AG04449 (cell line): Measurements from ENCODE around the gene SLC28A2.

Source experiments
- CTCF ChIA-PET: fragments of 350-600 bp; formaldehyde crosslinking; extraction: SDS; loops from one replicate; lab custom pipeline; 2021; ENCODE audit warnings: antibody characterized with exemption; lab: Yijun Ruan, JAX
- POLR2A ChIA-PET: fragments of 400-600, 350-600 bp; formaldehyde crosslinking; extraction: SDS; loops from one replicate; lab custom pipeline; 2020; ENCODE audit warnings: antibody characterized with exemption, inconsistent platforms; lab: Yijun Ruan, JAX
- DNase-seq: peaks from one replicate; pipeline ENCODE4 v3.0.0-alpha.2; 2010; ENCODE audit warnings: low read depth, low spot score
- H3K4me3 ChIP-seq: 2 replicates; pipeline ENCODE4 v1.5.1; 2011; ENCODE audit warnings: low read depth, mild to moderate bottlenecking, control low read depth, low read length
- TF ChIP-seq, protein P1 (sequence below): IDR thresholded peaks from one replicate; pipeline ENCODE4 v1.5.1; 2011; ENCODE audit warnings: mild to moderate bottlenecking, moderate library complexity, low read length, control low read depth, inconsistent platforms; ENCODE audit not compliant: insufficient read depth; ENCODE audit errors: missing control alignments

SLC28A2 gene

DNA sequence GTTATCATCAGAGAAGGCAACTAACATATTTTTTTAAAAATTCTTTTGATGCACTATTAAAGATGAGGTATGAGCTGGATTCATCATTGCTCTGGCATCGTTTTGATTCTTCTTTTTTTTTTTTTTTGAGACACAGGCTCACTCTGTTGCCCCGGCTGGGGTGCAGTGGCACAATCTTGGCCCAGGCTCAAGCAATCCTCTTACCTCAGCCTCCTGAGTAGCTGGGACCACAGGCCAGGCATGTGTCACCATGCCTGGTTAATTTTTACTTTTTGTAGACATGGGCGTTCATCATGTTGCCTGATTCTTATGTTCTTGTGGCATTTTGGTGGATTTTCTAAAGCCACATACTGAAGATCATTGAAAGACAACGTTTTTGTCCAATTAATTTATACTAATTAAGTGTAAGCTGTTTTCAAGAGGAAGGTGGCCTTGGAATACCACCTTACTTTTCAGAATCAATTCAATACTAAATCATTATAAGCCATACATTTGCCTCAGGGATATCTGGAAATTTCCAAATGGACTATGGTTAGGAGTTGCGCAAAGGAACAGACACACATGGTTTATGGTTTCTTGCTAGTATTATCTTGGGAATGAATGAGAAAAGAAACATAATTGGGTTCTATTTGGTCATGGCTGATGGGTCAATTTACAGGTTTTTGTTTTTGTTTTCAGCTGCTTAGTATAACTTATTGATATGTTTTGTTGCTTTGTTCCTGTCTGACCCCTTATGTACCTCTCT, 22.8 kb downstream of the SLC28A2 start:
- ChIA-PET CTCF (interaction anchor here (0.8 to 1.3 kb wide), 7 partner anchors 39 to 157 kb away, joined by 3 to 4 read pairs (median 3); no protein-coding TSS in a partner anchor), POLR2A (no interaction called here)
- TF ChIP-seq, protein P1, sequence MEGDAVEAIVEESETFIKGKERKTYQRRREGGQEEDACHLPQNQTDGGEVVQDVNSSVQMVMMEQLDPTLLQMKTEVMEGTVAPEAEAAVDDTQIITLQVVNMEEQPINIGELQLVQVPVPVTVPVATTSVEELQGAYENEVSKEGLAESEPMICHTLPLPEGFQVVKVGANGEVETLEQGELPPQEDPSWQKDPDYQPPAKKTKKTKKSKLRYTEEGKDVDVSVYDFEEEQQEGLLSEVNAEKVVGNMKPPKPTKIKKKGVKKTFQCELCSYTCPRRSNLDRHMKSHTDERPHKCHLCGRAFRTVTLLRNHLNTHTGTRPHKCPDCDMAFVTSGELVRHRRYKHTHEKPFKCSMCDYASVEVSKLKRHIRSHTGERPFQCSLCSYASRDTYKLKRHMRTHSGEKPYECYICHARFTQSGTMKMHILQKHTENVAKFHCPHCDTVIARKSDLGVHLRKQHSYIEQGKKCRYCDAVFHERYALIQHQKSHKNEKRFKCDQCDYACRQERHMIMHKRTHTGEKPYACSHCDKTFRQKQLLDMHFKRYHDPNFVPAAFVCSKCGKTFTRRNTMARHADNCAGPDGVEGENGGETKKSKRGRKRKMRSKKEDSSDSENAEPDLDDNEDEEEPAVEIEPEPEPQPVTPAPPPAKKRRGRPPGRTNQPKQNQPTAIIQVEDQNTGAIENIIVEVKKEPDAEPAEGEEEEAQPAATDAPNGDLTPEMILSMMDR = no peak
- no peak for DNase-seq
- no peak overlapping the region for H3K4me3 ChIP-seq

DNA sequence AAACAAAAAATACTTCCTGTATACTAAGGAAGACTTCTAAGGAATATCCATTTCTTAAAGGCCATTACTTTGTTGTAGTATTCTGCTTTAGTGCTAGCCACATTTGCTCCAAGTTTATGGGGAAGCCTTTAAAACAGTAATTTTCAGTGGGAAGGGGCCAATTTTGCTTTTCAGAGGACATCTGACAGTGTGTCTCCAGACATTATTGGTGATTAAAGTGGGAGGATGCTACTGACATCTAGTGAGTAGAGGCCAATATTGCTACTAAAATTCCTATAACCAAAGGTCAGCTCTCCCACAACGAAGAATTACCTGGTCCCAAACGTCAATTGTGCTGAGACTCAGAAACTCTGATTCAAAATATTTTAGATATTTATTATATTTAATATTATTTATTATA, 24.8 kb downstream of the SLC28A2 start:
- TF ChIP-seq, protein P1 = peak; percentile 29
- no peak overlapping the region for H3K4me3 ChIP-seq
- DNase-seq = no peak
- CTCF ChIA-PET = interaction anchor here (0.7 to 1.1 kb wide), 3 partner anchors 13 to 69 kb away, joined by 3 read pairs; no protein-coding TSS in a partner anchor
- POLR2A ChIA-PET = interaction anchor here (1.0 kb wide), 1 partner anchor 113 kb away, joined by 3 read pairs; no protein-coding TSS in a partner anchor

DNA sequence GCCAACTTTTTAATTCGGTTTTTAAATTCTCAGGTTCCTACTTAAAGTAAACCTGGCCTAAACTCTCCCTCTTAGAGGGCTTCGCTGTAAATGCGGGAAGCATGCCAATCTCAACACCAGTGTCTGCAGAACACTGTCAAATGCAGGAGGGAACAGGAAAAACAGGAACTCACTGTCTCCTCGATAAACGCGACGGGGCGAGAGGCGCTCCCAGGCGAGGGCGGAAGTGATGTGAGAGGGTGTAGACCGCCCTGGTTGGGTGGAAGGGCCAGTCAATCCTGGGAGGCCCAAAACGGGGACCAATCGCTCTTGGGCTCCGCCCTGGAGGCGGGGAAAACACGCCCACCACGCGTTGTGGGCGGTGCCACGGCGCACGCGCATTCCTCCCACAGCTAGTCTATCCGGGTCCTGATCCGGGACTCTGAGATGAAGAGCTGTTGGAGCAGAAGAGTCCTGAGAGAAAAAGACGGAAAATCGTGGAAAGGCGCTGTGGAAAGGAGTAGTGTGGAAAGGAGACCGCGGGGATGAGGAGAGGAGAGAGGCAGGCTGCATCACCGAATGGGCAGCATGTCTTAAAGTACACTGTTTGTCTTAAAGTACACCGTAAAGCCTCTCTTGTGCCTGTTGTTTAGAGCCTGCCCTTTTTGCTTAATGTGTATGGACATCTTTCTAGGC, 27.1 kb downstream of the SLC28A2 start:
- TF ChIP-seq, protein P1 = no peak
- peak; percentile 80 for DNase-seq
- H3K4me3 ChIP-seq = peak overlapping the region; percentile 89
- ChIA-PET CTCF (interaction anchor here (0.9 to 1.3 kb wide), 3 partner anchors 28 to 97 kb away, joined by 3 read pairs; no protein-coding TSS in a partner anchor), POLR2A (interaction anchor here (0.7 to 1.9 kb wide), 3 partner anchors 78 to 123 kb away, joined by 4 to 10 read pairs (median 5); a partner anchor contains a TSS)

DNA sequence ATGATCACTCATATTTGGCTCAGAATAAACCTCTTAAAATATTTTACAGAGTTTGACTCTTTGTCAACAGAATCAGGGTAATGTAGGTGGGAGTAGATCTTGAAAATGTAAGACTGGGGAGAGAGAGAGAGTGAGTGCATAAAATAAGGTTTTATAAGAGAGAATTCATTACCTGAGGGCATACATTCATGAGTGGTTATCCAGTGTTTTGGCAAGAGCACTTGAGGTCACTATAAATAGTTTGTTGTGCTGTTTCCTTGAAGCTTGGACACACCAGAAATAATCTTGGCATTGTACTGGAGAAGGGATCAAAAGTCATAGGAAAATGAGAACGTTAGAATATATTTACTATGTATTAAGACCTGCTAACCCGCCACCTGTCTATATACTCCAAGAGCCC, 33.4 kb downstream of the SLC28A2 start:
- H3K4me3 ChIP-seq = no peak overlapping the region
- TF ChIP-seq, protein P1 = no peak
- CTCF ChIA-PET = no interaction called here
- POLR2A ChIA-PET = no interaction called here
- no peak for DNase-seq

DNA sequence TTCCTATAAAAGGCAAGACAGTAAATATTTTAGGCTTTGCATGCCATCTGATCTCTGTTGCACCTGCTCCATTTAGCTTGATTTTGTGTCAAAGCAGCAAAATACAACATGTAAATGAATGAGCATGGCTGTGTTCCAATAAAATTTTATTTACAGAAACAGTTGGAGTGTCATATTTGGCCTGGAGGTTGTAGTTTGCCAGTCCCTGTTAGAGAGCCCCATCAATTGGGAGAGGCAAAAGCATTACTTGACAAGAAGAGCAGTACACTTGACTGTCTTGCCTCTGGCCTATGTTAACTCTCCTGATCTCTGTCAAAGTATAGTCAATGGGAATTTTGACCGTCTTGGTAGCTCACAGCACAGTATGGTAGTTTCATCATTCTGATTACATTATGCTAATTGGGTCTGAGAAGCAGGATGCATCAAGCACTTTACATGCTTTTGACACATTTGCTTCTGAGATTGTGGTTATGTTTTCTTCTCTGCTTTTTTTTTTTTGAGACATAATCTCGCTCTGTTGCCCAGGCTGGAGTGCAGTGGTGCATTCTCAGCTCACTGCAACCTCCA, 35.4 kb downstream of the SLC28A2 start:
- no peak for DNase-seq
- ChIA-PET POLR2A (no interaction called here), CTCF (no interaction called here)
- no peak overlapping the region for H3K4me3 ChIP-seq
- TF ChIP-seq, protein P1 = no peak

DNA sequence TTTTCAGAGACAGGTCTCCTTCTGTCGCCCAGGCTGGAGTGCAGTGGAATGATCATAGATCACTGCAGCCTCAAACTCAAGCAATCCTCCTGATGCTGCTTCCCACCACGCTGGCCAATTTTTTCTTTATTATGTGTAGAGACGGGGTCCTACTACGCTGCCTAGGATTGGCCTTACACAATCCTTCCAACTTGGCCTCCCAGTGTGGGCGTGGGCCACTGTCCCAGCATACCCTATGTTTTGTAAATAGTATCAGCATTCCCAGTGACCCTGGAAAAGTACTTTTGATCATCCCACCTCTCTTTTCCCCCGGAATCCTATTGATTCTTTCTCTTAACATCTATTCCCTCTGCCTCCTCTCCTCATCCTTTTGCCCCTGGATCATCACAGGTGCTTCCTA, 36.9 kb downstream of the SLC28A2 start:
- TF ChIP-seq, protein P1 = no peak
- ChIA-PET CTCF (no interaction called here), POLR2A (no interaction called here)
- H3K4me3 ChIP-seq = no peak overlapping the region
- no peak for DNase-seq
